HG02763 (cell line): ENCODE data around the gene CCS.
"Not testable (repeated sequence)": the region's sequence is repeated elsewhere in the genome, so short reads cannot be mapped to it uniquely, and the experiment has no call there.

ENCODE experiments used
- ATAC-seq: cut with Tn5 transposase; IDR thresholded peaks from one replicate; pipeline ENCODE4 v1.9.1; 2021; ENCODE audit warnings: mild to moderate bottlenecking, moderate library complexity; ENCODE audit not compliant: unreplicated experiment

CCS gene

GRCh38 chr11:66625041-66625751 lies 32.2 kb downstream of the CCS start:
- ATAC-seq: no peak

DNA sequence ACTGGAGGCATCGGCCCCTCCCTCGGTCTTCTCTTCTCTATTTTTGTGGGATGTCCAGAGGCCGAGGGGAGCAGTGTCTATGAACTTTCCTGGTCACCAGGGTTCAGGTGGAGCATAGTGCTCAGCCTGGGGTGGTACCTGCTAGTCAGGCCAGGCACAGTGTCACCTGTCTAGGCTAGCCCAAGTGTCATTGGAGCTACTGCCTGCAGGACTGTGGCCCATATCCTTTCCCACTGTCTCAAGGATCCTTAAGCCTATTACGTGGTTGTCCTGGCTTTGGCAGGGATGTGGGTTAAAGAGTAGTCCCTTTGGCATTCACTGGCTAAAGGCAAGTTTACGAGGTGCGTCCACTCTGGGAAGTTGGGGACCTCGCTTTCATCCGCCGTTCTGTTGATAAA lies 32.8 kb downstream of the CCS start:
- no peak for ATAC-seq

GRCh38 chr11:66626382-66626781 lies 33.4 kb downstream of the CCS start:
- no peak for ATAC-seq

DNA sequence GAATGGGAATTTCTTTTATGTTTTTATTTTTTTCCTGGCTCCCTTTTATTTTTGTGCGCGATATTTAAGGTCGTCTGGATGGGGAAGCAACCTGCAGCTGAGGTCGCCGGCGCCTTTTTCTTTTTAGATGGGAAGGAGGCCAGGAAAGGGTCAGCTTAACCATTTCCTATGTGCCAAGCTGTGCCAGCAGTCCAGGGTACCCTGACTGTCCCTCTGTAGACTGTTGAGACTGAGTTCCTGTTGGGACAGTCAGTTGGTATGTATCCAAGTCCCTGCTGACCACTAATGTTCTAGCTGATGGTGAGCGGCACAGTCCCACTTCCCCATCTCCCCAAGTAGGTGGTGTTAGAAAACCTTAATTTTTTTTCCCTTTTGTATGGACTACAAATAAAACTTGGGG lies 33.9 kb downstream of the CCS start:
- no peak for ATAC-seq

- ATAC-seq: no peak
These were observed 35.1 kb downstream of the CCS start for GRCh38 chr11:66628061-66628603.

GRCh38 chr11:66629356-66629755 lies 36.4 kb downstream of the CCS start:
- ATAC-seq: no peak

DNA sequence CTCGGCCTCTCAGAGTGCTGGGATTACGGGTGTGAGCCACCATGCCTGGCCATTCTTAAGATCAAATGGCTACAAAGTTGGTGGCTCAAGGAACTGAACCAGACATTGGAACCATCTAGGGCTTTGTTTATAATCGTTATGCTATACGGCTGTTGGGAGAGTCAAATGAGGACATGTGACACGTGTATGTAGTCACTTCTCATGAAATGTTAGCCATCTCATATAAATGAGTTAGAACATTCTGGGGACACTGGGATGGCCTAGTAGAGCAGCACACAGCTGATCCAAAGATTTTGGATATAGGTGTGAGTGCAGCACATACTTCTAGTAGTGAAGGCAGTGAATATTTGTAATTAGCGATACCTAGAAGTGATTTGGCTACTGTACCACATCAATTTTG lies 38.9 kb downstream of the CCS start:
- no peak for ATAC-seq

DNA sequence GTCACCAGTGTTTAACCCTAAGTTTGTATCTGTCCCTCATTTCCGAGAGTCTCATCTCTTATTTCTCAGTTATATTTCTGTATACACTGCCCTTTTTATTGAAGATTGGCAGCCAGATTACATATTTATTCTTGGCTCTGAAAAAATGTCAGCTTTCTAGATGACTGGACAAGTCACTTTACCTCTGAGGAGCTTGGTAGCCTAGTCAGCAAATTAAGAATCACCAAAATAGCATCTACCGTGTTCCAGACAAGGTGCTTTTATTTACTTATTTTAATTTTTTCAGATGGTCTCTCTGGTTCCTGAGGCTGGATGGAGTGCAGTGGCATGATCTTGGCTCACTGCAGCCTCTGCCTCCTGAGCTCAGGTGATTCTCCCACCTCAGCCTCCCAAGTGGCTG lies 40.0 kb downstream of the CCS start:
- ATAC-seq: no peak

DNA sequence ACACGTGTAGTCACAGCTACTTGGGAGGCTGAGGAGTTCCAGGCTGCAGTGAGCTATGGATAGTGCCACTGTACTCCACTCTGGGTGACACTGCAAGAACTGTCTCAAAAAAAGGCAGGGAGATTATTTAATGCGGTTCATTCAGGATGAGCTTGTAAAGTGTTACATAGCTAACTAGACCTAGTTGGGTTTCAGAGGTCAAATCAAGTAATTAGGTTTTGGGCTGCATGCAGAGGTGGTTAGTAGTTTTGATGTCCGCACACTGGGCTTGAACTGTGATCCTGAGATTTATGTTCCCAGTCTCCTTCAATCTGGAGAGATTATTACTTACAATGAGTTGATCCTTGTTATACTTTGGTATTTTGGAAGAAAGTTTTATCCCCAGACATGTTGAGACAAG lies 43.4 kb downstream of the CCS start:
- no peak for ATAC-seq

DNA sequence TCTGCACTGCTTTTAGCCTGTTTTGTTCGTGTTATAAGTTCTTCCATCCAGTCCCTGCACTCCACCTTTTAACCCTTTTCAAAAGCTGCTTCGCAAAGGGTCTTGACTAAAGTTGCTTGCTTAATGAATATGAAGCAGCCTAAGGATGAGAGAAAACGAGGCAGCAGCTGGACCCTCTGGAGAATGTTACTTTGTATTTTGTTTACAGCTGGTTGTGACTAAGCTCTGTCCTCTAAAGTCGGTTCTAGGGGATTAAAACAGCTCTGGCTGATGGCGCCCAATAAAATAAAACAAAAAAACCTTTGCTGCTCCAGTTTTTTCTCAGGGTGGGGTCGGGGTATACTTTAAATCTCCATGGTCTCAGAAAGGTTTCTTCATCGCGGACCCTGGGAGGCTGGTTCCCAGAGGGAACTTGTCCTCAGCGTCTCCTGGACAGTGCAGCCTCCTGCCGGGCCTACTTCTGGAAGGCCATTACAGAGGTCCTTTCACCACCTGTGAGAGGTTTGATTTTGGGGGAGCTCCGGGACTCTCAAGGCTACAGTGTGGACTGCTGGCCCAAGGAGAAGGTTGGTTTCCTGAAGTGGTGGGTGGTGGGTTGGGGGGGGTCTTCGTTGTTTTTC lies 44.7 kb downstream of the CCS start:
- ATAC-seq: no peak

DNA sequence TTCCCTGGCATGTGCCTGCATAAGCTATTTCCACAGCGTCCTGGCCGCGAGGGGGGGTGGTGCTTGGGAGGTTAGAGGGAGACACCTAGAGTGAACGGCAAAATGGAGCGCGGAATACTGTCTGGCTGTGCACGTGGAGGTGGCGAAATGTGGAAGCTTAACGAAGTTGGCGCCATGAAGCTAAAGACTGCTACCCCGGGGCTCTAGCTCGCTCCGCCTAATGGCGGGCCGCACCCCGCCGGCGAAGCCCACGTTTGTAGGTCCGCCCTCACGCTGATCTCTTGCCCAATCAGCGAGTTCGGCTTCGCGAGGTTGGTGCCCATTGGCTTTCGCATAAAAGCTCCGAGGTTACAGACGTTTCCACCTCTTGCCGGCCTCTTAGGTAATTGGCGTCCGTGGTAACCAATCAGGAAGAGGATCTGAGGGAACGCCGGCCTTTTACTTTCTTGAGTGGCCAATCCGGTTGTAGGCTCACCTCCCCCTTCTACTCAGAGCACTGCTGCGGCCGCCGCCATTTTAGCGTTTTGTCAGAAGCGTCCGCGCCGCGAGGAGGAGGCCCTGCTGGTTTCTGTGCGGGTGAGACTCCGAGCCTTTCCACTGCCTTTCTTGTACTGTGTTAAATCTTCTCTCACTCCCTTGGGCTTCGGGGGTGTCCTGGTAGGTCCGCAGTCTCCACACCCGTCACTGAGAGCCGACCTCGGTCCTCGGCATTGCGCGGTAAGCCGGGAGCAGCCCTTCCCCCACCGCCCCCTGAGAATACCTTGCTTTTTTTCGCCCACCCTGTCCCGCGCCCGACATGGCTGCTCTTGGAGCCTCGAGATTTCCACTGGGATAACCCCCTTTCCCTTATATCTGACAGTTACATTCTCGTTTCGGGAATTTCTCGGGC lies 45.4 kb downstream of the CCS start, which contains the start of gene RBM4:
RBM4 (plus strand) TSS at position 527 of the 889 bp plus-strand sequence. CDS start 1,009 bp downstream, outside the sequence.
- ATAC-seq: peak; percentile 92

DNA sequence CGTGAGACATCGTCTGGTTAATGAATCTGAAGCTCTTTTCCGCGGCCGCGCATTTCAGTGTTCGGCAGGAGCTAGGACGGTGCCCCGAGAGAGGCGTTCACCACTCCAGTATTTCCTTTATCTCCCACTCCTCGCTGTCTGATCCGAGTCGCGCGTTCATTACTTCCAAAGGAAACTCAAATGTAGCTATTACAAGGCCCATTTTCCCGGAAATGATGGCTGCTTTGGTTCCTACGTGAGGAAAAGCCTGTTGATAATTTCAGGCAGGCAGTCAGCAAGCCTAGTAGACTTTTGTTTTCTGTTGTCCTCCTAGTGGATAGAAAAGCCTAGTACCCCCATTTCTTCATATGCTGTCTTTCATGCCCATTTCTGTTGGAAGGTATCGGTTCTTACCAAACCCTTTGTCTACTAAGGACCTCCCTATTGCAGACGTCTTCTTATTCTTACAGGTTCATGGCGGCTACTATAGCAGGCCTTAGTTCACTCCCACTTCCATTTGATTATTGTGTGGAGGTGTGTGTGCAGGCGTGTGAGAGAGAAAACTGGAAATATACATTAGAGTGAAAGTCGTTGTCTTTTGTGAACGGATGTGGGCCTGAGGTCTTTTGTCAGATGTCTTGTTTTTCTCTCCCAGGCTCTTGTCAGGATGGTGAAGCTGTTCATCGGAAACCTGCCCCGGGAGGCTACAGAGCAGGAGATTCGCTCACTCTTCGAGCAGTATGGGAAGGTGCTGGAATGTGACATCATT lies 46.3 kb downstream of the CCS start:
- ATAC-seq: no peak

- ATAC-seq: not testable (repeated sequence)
These were observed 46.9 kb downstream of the CCS start for GRCh38 chr11:66639814-66640340.

DNA sequence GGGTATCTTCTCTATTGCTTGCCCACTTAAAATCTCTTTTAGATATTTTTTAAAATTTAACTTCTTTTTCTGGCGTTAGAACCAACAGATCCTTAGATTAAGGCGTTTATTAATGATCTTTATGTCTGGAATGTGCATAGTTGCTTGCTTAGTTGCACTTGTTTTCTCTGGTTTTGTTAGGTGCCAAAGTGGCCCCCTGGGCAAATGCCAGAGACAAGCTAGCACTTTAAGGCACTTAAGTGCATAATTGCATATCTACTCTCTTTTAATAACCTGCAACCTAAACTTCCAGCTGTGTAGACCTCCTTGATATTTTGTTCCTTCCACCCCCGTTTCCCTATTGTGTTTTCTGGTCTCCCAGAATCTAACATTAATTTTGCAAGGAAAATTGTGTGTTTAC lies 48.8 kb downstream of the CCS start:
- no peak for ATAC-seq

DNA sequence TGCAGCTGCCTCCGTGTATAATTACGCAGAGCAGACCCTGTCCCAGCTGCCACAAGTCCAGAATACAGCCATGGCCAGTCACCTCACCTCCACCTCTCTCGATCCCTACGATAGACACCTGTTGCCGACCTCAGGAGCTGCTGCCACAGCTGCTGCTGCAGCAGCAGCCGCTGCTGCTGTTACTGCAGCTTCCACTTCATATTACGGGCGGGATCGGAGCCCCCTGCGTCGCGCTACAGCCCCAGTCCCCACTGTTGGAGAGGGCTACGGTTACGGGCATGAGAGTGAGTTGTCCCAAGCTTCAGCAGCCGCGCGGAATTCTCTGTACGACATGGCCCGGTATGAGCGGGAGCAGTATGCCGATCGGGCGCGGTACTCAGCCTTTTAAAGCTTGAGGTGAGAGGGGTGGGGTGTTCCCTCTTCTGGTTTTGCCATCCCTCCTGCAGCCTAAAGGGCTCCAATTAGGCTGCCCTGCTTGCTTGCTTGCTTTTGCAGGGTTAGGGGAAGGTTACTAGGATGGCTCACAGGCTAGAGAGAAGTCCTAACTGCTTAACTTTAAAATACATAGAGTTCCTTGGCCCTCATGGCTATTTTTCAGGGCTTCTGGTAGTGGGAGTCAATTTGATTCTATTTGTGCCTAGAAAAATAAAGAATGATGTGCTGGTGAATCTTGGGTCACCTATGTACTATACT lies 50.9 kb downstream of the CCS start:
- no peak for ATAC-seq

DNA sequence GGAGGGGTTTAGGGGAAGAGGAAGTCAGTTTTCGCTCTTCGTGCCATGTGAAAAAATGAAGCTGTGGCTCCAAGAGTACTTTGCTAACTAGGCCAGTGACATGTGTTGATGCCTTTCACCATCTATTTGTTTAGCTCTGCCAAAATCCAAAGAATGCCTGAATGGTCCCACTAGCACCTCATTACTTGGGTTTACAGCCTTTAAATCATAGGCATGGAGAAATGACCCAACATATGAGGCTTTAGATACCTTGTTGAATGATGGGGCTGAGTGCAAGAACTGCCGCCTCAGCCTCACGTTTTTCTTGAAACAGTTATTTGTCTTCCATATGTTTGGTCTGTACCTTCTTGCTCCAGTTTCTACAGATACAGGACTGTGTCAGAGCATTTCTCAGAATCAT lies 53.8 kb downstream of the CCS start:
- no peak for ATAC-seq

DNA sequence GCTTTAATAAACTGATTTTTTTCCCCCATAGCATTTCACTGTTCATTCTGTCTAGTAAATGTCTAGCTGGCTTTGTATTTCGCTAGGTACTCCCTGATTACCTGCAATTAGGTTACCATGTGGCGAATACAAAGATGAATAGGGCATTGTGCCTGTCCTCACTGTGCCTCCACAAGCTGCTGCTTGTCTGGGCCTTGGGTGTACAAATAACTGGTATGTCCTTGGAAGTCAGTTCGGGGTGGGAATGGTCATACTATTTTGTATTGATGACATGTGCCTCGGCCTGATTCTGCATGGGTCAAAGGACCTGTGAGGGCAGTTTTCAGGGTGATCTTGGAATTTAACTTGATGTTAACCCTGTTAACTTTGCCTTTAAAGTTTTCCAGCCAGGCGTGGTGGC lies 56.9 kb downstream of the CCS start:
- ATAC-seq: no peak

DNA sequence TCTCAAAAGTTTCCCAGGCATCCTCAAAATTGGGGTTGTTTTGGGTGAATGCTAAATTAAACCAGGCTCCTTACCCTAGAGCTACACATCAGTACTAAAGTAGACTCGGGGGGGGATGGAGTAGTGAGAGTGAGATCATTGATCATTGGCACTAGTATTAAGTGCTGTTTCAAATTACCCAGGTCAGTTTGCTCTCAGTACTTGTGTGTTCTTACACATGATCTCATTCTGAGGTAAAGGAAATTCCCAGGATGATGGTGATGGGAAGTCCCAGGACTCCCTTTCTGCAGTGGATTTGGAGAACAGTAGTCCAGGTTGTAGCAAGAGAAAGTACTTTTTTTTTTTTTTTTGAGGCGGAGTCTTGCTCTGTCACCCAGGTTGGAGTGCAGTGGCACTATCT lies 58.0 kb downstream of the CCS start:
- ATAC-seq: no peak

- no peak for ATAC-seq
These were observed 59.7 kb downstream of the CCS start for GRCh38 chr11:66652651-66653050.

- no peak for ATAC-seq
These were observed 60.1 kb downstream of the CCS start for GRCh38 chr11:66653123-66653522.
